ENCODE results near the gene RANBP9.

- TF ChIP-seq POLR2A (IDR thresholded peaks at IDR 0.05) (no peak), CTCF (IDR thresholded peaks at IDR 0.05) (no peak)
These were observed 47.4 kb upstream of the RANBP9 start for GRCh38 chr6:13759025-13759424.
